HG02678 (cell line): ENCODE results near the gene KAZN.

Source experiments
- ATAC-seq: cut with Tn5 transposase; IDR thresholded peaks from one replicate; pipeline ENCODE4 v1.9.1; 2021; ENCODE audit warnings: mild to moderate bottlenecking, moderate library complexity; ENCODE audit not compliant: unreplicated experiment

KAZN gene

GRCh38 chr1:14875524-14876509, 277.3 kb downstream of the KAZN start:
- no peak for ATAC-seq

DNA sequence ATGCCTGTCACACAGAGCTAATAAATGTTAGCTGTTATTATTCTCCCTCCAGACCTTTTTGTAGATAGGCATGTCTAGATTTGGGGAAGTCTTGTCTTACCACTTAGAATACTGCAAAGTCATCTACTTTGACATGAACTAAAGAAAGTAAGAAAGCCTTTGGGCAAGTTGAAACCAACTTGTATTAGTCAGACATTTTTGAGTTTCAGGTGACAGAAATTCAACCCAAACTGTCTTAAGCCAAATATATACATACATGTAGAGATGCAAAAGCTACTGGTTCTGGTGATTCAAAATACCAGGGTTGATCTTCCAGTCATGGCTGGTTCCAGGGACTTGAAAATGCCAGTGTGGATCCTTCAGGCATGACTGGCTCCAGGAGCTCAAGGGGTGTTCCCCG, 278.3 kb downstream of the KAZN start:
- no peak for ATAC-seq

GRCh38 chr1:14877224-14877623, 278.7 kb downstream of the KAZN start:
- no peak for ATAC-seq

DNA sequence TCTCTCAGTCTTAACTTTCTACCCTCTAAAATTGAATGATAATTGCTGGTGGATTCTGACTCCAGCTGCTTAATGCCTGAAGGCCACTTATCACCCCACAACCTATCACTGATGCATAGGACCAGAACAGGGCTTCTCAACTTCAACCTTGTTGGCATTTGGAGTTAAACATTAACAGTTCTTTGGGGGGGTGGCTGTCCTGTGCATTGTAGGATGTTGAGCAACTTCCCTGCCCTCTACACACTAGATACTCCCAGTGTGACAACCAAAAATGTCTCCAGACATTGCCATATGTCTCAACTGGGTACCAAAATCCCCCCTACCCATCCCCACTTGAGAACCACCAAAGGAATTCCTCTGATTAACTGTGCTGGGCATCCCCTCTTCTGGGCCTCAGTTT, 279.6 kb downstream of the KAZN start:
- no peak for ATAC-seq

DNA sequence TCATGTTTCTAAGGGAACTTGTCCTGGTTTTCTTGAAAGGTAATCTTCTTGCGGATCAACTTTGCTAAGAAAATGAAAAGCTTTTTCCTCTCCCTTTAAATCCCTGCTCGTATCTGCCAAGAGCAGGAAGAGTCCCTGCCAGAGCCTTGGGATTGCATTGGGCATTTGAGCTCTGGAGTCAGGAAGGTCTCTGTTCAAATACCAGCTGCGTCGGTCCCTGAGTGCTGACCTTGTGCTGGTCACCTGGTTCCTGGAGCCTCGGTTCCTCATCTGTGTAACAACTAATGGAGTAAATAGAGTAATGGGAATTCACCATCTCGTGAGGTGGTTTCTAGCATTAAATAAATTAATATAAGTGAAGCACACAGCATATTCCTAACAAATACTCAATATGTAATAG, 280.5 kb downstream of the KAZN start:
- no peak for ATAC-seq

DNA sequence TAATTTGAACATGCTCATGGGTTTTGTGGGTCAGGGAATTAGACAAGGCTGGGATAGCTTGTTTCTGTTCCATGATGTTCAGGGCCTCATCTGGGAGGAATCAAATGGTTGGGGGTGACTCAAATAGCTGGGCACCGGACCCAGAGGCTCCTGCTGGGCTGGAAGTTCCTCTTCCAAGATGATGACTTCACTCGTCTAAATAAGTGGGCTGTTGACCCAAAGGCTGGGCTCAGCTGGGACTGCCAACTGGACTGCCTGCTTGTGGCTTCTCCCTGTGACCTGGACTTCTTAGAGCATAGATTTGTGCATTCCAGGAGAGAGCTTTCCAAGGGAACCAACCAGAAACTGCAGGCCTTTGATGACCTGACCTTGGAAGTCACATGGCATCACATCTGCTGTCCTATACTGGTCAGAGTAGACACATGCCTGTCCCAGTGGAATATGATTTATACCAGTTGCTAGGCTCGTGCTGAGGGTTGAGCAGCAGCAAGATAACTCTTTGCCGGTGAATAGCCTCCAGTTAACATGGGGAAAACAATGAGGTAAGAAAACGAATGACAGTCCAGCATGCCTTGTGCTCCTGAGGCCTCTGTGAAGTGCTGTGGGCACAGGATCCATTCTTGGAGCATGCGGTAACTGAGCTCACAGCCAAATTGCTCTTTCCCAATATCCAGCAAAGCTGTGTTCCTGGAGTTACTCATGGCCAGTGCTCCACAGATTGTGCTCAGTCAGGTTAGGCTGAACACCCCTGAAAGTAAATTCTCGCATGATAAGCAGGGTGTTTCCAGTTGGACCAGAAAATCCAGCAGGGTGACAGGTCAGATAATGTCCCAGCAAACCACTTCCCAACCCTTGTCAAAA, 282.2 kb downstream of the KAZN start:
- no peak for ATAC-seq

DNA sequence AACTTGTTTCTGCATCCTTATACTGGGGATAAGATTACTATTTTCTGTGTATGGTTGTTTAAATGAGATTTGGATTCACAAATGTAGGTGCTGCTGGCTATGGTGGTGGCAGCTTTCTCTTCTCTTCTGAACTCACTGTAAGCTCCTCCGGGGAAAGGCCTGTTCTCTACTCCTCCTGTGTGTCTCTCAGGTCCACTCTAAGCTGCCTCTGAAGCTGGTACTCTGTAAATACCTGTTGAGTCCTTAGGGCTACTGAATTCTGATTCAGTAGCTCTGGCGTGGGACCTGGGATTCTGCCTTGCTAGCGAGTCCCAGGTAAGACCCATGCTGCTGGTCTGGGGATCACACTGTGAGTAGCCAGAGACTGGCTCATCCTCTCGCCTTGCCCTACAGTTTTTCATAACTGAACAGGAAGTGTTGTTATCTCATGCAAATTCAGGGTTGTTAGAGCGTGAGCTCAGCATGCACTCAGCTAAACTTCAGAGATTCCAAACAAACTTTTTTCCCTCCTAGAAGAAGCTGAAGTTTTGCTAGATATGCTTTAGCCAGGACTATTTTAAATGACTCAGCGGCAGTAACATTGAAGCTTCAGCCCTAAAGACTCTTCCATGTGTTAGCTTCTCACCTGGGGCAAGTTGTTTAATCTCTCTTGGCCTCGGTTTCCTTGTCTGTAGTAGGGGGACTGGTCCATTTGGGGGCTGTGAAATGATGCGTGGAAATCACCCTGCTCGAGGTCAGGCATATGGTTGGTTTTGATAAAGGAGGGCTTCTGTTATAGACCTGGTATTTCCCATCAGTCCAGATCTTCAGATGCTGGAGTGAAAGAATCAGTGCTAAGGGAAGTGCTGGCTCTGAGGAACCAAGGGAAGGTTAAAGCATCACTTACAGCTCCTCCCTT, 283.5 kb downstream of the KAZN start:
- no peak for ATAC-seq

DNA sequence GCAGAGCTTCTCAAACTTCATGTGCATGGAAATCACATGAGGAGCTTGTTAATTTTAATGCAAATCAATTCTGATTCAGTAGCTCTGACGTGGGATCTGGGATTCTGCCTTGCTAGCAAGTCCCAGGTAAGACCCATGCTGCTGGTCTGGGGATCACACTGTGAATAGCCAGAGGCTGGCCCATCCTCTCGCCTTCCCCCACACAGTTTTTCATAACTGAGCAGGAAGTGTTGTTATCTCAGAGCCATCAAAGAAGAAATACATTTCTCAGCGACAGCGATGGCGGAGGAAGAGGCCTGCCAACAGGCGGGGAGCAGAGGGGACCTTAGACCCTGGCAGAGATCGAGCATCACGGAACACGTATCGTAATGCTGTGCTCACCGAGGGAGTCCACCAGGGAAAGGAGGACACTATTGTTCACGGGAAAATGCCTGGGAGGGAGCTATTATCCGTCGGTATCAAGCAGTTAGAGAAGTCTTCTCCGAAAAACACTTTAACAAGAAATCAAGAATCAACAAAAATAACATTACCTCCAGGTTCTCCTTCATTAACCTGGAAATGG, 286.2 kb downstream of the KAZN start:
- no peak for ATAC-seq

- ATAC-seq, result no peak
Observed at GRCh38 chr1:14887044-14887566, 288.6 kb downstream of the KAZN start.

DNA sequence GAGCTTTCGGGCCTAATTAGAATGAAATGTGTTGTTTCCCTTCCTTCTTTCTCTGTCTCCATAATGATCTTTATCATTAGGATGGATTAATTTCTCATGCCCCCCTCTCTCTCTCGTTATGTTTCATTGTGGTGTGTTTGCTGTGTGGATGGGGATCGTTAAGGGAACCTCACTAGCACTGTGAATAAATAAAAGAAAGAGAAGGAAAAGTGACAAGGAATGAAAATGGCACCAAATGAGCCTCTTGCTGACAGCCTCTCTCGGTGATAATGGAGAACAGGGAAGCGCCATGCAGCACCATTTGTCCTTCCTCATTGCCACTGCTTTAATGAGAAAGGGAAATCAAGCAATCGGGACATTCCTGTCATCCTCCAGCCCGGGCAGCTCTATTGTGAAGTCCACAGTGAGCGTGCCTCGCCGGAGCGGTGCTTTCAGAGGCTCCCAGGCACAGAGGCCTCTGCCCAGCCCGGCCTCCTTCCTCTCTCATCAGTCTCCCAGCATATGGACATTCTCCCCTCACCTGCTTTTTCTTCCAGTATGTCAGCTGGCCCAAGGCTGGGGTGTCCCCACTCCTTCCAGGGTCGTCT, 289.4 kb downstream of the KAZN start:
- no peak for ATAC-seq

DNA sequence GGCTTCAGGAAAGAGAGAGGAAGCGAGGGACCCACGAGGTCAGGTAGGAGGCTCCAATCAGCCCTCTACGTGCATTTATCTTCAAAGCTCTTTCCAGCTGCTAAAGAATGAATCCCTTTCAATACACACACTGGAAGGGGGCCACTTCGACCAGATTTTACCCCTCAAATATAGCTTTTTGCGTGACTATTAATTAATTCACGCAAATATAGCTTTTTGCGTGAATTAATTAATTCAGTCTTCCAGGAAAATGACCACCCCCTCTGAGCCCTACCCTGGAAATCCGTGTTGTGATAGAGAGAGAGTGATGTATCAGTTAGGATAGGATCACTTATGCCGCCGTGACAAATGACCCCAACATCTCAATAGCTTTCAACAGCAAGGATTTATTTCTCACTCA, 289.9 kb downstream of the KAZN start:
- no peak for ATAC-seq

DNA sequence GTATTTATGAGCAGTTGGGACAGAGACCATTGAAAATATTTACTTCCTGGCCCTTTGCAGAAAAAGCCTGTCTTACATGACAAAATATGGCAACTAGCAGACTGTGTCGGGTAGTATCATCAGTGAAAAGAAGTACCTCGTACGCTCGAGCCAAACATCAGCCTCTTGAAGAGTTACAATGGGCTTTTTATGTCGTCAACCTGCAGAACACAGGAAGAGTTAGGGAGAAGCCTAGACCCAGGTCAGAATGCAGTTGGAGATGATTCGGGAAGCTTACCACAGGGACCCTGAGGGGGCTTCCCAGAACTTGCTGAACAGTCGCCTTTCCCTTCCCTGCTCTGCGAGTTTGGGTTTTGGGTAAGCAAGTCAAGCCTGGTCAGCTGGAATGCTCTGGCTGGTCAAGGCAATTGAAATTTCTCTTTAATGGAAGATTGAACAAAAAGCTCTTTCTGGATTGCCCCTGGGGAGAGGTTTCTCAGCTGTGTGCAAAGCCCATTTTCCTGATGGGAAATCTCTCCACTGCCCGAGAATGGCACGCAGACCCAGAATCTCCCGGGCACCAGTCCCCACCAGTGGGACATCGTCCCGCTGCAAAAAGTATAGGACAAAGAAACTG, 291.4 kb downstream of the KAZN start:
- ATAC-seq, result no peak

- no peak for ATAC-seq
Observed at GRCh38 chr1:14891991-14892390, 293.5 kb downstream of the KAZN start.

DNA sequence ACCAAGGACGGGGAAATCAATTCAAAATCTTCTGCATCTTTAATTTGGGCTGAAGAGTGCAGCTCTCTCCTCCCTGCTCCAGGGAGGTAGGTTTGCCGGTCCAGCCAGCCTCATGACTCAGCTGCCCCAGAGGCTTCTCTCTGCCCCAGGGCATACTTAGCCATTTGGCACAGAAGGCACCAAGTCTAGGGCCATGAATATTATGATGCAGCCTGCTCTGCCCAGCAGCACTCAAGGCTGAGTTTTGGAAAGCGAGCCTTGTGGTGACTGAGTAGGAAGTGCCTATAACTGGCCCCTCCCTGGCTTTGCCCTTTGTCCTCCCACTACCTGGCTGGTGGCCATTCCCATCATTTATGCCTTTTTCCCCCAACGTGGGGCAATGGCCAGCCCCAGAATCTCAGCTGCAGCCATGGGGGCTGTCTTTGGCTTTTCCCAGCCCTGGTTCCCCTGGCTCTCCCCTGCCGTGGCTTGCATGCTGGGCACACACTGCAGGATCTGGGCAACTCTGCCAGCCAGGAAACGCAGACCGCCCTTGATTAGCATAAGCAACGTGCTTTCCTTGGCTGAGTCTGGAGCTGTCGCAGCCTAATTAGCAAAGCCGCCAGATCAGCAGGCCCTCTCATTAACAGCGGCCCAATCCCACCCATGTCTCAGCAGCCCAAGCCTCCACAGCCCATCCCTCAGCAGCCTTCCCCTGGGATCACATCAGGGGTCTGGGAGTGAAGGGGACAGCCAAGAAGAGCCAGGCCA, 296.5 kb downstream of the KAZN start:
- no peak for ATAC-seq

- no peak for ATAC-seq
Observed at GRCh38 chr1:14895727-14896126, 297.2 kb downstream of the KAZN start.

DNA sequence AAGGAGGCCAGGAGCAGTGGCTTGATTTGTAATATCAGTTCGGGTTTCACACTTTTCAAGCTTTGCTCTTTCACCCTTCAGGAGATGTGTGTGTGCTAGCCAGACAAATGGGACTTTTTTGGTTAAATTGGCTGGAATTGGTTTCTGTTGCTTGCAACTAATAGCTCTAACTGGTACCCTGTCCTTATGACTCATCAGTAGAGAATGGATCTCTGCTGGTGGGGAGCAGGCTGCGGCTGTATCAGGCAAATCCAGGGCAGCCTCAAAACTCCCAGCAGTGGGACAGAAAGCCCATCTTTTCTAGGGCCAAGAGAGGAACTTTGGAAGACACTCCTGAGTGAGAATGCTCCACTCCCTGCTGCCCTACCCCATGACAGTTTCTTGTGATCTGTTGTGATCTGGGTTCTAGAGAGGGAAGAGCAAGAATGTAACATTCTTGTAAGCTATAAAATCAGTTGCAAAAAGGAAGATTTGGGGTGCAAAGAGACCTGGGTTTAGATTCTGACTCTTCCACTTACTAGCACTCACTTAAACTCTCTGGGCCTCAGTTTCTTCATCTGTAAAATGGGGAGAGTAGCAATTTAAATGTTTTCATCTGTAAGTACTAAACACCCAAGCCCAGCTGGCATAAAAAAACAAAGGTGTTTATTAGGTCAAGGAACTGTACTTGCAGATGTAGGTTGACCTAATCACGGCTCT, 298.0 kb downstream of the KAZN start:
- no peak for ATAC-seq

DNA sequence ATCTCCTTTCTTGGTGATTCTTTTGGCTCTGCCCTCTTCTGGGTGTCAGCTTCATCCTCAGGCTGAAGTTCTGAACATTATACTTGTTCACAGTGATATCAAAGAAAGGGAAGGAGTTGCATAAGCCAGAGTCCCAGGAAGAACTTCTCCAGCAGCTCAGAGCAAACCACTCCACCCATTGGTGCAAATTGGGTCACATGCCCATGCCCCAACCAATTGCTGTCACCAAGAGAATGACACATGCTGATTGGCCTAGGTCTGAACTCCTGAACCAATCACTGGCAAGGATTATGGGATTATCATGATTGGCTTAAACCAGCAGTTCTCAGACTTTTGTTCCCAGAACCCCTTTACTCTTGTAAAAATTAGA, 298.6 kb downstream of the KAZN start:
- no peak for ATAC-seq

- no peak for ATAC-seq
Observed at GRCh38 chr1:14897547-14897946, 299.1 kb downstream of the KAZN start.
